Trophoblast cell (in vitro differentiated cells and primary cell): ENCODE data around the gene PTPRN2.

Experiments used
- DNase-seq, 2 donors: peaks; one replicate each; pipeline ENCODE4 v3.0.0-alpha.2; 2016
- H2AFZ ChIP-seq: 2 replicates; pipeline ENCODE4 v1.6.1; 2013; ENCODE audit warnings: low read length, moderate library complexity, mild to moderate bottlenecking; ENCODE audit not compliant: insufficient read depth, poor library complexity
- H2AK5ac ChIP-seq: 2 replicates; pipeline ENCODE4 v1.6.1; 2013; ENCODE audit warnings: mild to moderate bottlenecking, low read length
- H2BK120ac ChIP-seq: 2 replicates; pipeline ENCODE4 v1.6.1; 2013; ENCODE audit warnings: low read length, mild to moderate bottlenecking, moderate library complexity; ENCODE audit not compliant: insufficient read depth, poor library complexity
- H2BK12ac ChIP-seq: 2 replicates; pipeline ENCODE4 v1.6.1; 2013; ENCODE audit warnings: mild to moderate bottlenecking, low read length, moderate library complexity
- H2BK5ac ChIP-seq: 2 replicates; pipeline ENCODE4 v1.6.1; 2013; ENCODE audit warnings: low read length, low read depth, moderate library complexity, mild to moderate bottlenecking; ENCODE audit not compliant: poor library complexity
- H3K14ac ChIP-seq: 2 replicates; pipeline ENCODE4 v1.6.1; 2013; ENCODE audit warnings: mild to moderate bottlenecking, low read length
- H3K18ac ChIP-seq: 2 replicates; pipeline ENCODE4 v1.6.1; 2013; ENCODE audit warnings: mild to moderate bottlenecking, low read length
- H3K23ac ChIP-seq: 2 replicates; pipeline ENCODE4 v1.6.1; 2013; ENCODE audit warnings: low read length
- H3K27ac ChIP-seq: 2 replicates; pipeline ENCODE4 v1.5.1; 2013; ENCODE audit warnings: low read depth, mild to moderate bottlenecking, inconsistent platforms, low read length, moderate library complexity
- H3K27me3 ChIP-seq: 2 replicates; pipeline ENCODE4 v1.6.1; 2013; ENCODE audit warnings: inconsistent platforms, mild to moderate bottlenecking, low read length, moderate library complexity; ENCODE audit not compliant: insufficient read depth
- H3K36me3 ChIP-seq, 2 experiments: 1 replicate in 1 of 2; 2 replicates in 1 of 2; pipeline ENCODE4 v1.6.1; 2013; ENCODE audit warnings: low read length in 2 of 2, mild to moderate bottlenecking in 2 of 2, moderate library complexity in 1 of 2; ENCODE audit not compliant: insufficient read depth in 2 of 2, control insufficient read depth in 1 of 2
- H3K4ac ChIP-seq: 2 replicates; pipeline ENCODE4 v1.6.1; 2013; ENCODE audit warnings: low read depth, mild to moderate bottlenecking, low read length, moderate library complexity
- H3K4me1 ChIP-seq, 2 experiments: 1 replicate in 1 of 2; 2 replicates in 1 of 2; pipeline ENCODE4 v1.6.1; 2013; ENCODE audit warnings: low read length in 2 of 2, mild to moderate bottlenecking in 2 of 2, moderate library complexity in 1 of 2; ENCODE audit not compliant: insufficient read depth in 2 of 2, control insufficient read depth in 1 of 2
- H3K4me2 ChIP-seq: 2 replicates; pipeline ENCODE4 v1.6.1; 2013; ENCODE audit warnings: inconsistent platforms, mild to moderate bottlenecking, low read length, moderate library complexity
- H3K4me3 ChIP-seq: 2 replicates; pipeline ENCODE4 v1.5.1; 2013; ENCODE audit warnings: mild to moderate bottlenecking, low read depth, low read length, inconsistent platforms
- H3K79me1 ChIP-seq: one replicate; pipeline ENCODE4 v1.6.1; 2013; ENCODE audit warnings: low read length
- H3K79me2 ChIP-seq: 2 replicates; pipeline ENCODE4 v1.6.1; 2013; ENCODE audit warnings: low read length, mild to moderate bottlenecking; ENCODE audit not compliant: control insufficient read depth, insufficient read depth, poor library complexity
- H3K9ac ChIP-seq: 2 replicates; pipeline ENCODE4 v1.6.1; 2013; ENCODE audit warnings: mild to moderate bottlenecking, low read length
- H3K9me3 ChIP-seq: 2 replicates; pipeline ENCODE4 v1.6.1; 2013; ENCODE audit warnings: low read depth, mild to moderate bottlenecking, control low read depth, inconsistent platforms, low read length; ENCODE audit not compliant: insufficient read depth
- H4K12ac ChIP-seq: 2 replicates; pipeline ENCODE4 v1.6.1; 2013; ENCODE audit warnings: low read depth, mild to moderate bottlenecking, low read length, moderate library complexity
- H4K8ac ChIP-seq: 2 replicates; pipeline ENCODE4 v1.6.1; 2013; ENCODE audit warnings: low read depth, mild to moderate bottlenecking, low read length, moderate library complexity
- H4K91ac ChIP-seq: one replicate; pipeline ENCODE4 v1.6.1; 2013; ENCODE audit warnings: low read depth, mild to moderate bottlenecking, low read length, moderate library complexity
- WGBS: extraction: QIAGEN DNeasy Blood & Tissue Kit; methylation state at CpG from one replicate; pipeline ENCODE4 v1.1.7; 2013; ENCODE audit warnings: missing lambda C conversion rate; ENCODE audit not compliant: insufficient read length, insufficient coverage; ENCODE audit errors: extremely low coverage; 5-methylcytosine and 5-hydroxymethylcytosine counted together

Gene PTPRN2

GRCh38 chr7:158065340-158065739 is 522.3 kb downstream of the PTPRN2 start:
- no peak for DNase-seq
- H2AFZ ChIP-seq = no peak overlapping the region
- no peak overlapping the region for H3K23ac ChIP-seq
- no peaks in the 10 kb centered on the region for H3K27me3 ChIP-seq
- no peak overlapping the region for H3K18ac ChIP-seq
- no peak overlapping the region for H4K8ac ChIP-seq
- no peak overlapping the region for H2AK5ac ChIP-seq
- H3K4me2 ChIP-seq = no peak overlapping the region
- H3K9me3 ChIP-seq = peaks cover 52% of the 10 kb centered on the region
- WGBS = no CpG with 5 or more reads among the region's 12 CpGs
- no peak overlapping the region for H4K91ac ChIP-seq
- H3K27ac ChIP-seq = no peak overlapping the region
- no peaks in the 10 kb centered on the region for H3K79me1 ChIP-seq
- no peak overlapping the region for H2BK120ac ChIP-seq
- no peaks in the 10 kb centered on the region for H3K79me2 ChIP-seq
- H2BK12ac ChIP-seq = no peak overlapping the region
- H2BK5ac ChIP-seq = no peak overlapping the region
- no peaks in the 10 kb centered on the region for H3K4me1 ChIP-seq
- no peak overlapping the region for H3K9ac ChIP-seq
- H3K4ac ChIP-seq = no peak overlapping the region
- no peaks in the 10 kb centered on the region for H3K36me3 ChIP-seq
- no peak overlapping the region for H3K14ac ChIP-seq
- no peak overlapping the region for H3K4me3 ChIP-seq
- H4K12ac ChIP-seq = no peak overlapping the region

GRCh38 chr7:158064631-158065030 is 523.0 kb downstream of the PTPRN2 start:
- Histone ChIP-seq H2AK5ac (no peak overlapping the region), H3K4me2 (no peak overlapping the region), H3K4me3 (no peak overlapping the region), H4K8ac (no peak overlapping the region), H3K4ac (no peak overlapping the region), H3K79me1 (no peaks in the 10 kb centered on the region), H3K36me3 (no peaks in the 10 kb centered on the region), H4K12ac (no peak overlapping the region), H2BK5ac (no peak overlapping the region), H3K9ac (no peak overlapping the region), H2AFZ (no peak overlapping the region), H3K23ac (no peak overlapping the region), H3K4me1 (no peaks in the 10 kb centered on the region), H3K27me3 (no peaks in the 10 kb centered on the region), H2BK12ac (no peak overlapping the region), H3K27ac (no peak overlapping the region), H3K79me2 (no peaks in the 10 kb centered on the region), H3K18ac (no peak overlapping the region), H4K91ac (no peak overlapping the region), H3K9me3 (peaks cover 49% of the 10 kb centered on the region), H3K14ac (no peak overlapping the region), H2BK120ac (no peak overlapping the region)
- WGBS = no CpG with 5 or more reads among the region's 4 CpGs
- no peak for DNase-seq

GRCh38 chr7:158063850-158064610 is 523.6 kb downstream of the PTPRN2 start:
- H2AFZ ChIP-seq = no peak overlapping the region
- H3K9ac ChIP-seq = no peak overlapping the region
- no peak overlapping the region for H3K27ac ChIP-seq
- H2AK5ac ChIP-seq = no peak overlapping the region
- no peak overlapping the region for H3K18ac ChIP-seq
- no peak for DNase-seq
- no peak overlapping the region for H3K4me3 ChIP-seq
- no peaks in the 10 kb centered on the region for H3K4me1 ChIP-seq
- no peak overlapping the region for H2BK5ac ChIP-seq
- H3K14ac ChIP-seq = no peak overlapping the region
- peaks cover 45% of the 10 kb centered on the region for H3K9me3 ChIP-seq
- no peak overlapping the region for H3K4ac ChIP-seq
- H3K27me3 ChIP-seq = no peaks in the 10 kb centered on the region
- H2BK12ac ChIP-seq = no peak overlapping the region
- WGBS = no CpG with 5 or more reads among the region's 17 CpGs
- no peak overlapping the region for H4K12ac ChIP-seq
- H3K79me1 ChIP-seq = no peaks in the 10 kb centered on the region
- H3K4me2 ChIP-seq = no peak overlapping the region
- H4K8ac ChIP-seq = no peak overlapping the region
- H4K91ac ChIP-seq = no peak overlapping the region
- no peaks in the 10 kb centered on the region for H3K79me2 ChIP-seq
- H3K36me3 ChIP-seq = no peaks in the 10 kb centered on the region
- no peak overlapping the region for H2BK120ac ChIP-seq
- no peak overlapping the region for H3K23ac ChIP-seq

- Histone ChIP-seq H3K4me2 (no peak overlapping the region), H3K9me3 (peaks cover 39% of the 10 kb centered on the region), H3K14ac (no peak overlapping the region), H3K9ac (no peak overlapping the region), H3K4me3 (no peak overlapping the region), H4K91ac (no peak overlapping the region), H2BK5ac (no peak overlapping the region), H4K8ac (no peak overlapping the region), H2BK12ac (no peak overlapping the region), H2AFZ (no peak overlapping the region), H3K4ac (no peak overlapping the region), H3K79me2 (no peaks in the 10 kb centered on the region), H3K18ac (no peak overlapping the region), H4K12ac (no peak overlapping the region), H2BK120ac (no peak overlapping the region), H3K27ac (no peak overlapping the region), H3K23ac (no peak overlapping the region), H2AK5ac (no peak overlapping the region), H3K36me3 (no peaks in the 10 kb centered on the region), H3K27me3 (no peaks in the 10 kb centered on the region), H3K4me1 (no peaks in the 10 kb centered on the region), H3K79me1 (no peaks in the 10 kb centered on the region)
- WGBS = no CpG with 5 or more reads among the region's 20 CpGs
- DNase-seq = no peak
Measured at GRCh38 chr7:158062661-158063060, 525.0 kb downstream of the PTPRN2 start.
